ENCODE data around the gene CRX.
"Not testable (repeated sequence)": the region's sequence is repeated elsewhere in the genome, so short reads cannot be mapped to it uniquely, and the experiment has no call there.

The CRX gene
- total RNA-seq = 0 to 2.1 (median 0) reads per million in 17 experiments

DNA sequence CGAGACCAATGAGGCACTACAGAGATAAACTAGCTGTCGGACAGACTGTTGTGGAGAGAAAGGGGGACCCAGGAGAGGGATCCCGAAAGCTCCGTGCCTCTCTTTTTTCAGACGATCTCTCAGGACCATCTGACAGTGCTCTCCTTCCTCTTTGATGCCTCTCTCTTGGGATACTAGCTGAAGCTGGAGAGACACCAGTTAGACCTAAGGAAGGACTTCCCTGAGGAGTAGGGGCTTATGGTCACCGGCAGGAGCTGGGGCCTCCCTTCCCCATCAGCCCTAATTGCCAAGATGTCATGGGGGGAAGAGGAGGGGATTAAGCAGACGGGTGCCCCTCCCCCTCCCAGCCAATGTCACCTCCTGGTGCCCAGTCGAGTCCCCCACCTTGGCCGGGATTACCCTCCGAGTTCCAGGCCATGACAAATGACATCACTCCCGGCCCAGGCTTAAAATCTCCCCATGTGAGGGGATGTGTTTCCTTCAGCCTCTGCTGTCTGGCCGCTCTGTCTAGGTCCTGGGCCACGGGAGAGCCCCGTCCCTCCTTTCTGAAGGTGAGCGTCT lies at the start of gene CRX:
TSS of gene CRX (plus strand) at position 478 of the 561 bp plus-strand sequence. CDS start 12,507 bp downstream, outside the sequence.
- no peak for DNase-seq

GRCh38 chr19:47776568-47776967 lies 45.2 kb upstream of the CRX start:
- no peak for DNase-seq

- not testable (repeated sequence) for DNase-seq
Measured at GRCh38 chr19:47777245-47778048, 44.3 kb upstream of the CRX start.

DNA sequence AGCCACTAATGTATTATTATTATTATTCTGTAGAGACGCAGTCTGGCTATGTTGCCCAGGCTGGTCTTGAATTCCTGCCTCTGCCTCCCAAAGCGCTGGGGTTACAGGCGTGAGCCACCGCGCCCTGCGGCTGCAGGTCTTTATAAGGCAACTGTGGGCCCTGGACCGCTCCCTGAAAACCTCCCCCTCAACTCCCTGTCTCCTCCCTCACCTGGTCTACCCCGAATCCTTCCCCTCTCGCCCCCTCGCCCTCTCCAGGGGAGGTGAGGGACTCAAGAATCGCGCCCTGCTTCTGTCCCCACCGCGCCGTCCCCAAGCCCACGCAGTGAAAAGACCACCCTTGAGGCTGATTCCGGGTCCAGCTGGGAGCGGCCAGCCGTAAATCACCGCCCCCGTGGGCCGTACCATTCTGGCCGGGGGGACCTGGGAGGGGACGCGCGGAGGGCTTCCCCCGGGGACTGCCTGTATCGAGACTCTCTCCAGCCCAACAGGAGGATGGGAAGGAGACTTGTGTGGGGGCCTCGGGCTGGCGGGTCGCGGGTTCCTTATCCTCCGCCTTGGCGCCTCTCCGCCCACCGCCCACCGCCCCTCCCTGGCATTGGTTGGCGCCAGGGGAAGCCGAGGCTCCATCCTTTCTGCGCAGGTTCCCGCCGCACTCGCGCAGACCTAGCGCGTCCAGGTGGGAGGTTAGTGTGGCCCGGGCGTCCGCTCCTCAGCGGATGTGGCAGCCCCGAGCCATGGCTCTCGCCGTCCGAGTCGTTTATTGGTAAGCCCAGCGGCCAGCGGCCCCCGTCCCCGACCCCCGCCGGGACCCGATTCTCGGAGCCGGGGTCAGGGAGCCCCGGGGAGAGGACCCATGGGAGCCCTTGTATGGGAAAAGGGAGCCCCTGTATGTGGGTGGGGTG lies 43.4 kb upstream of the CRX start, which contains the start of gene SELENOW:
TSS of gene SELENOW (plus strand) at position 655 of the 905 bp plus-strand sequence. CDS start at position 738, 83 bp downstream.
- DNase-seq = peak; percentile 65 to 88 (median 74)

- DNase-seq = peak in 3 of 4 experiments; percentile 13 to 29 (median 17)
Measured at GRCh38 chr19:47778954-47779351, 42.8 kb upstream of the CRX start.

DNA sequence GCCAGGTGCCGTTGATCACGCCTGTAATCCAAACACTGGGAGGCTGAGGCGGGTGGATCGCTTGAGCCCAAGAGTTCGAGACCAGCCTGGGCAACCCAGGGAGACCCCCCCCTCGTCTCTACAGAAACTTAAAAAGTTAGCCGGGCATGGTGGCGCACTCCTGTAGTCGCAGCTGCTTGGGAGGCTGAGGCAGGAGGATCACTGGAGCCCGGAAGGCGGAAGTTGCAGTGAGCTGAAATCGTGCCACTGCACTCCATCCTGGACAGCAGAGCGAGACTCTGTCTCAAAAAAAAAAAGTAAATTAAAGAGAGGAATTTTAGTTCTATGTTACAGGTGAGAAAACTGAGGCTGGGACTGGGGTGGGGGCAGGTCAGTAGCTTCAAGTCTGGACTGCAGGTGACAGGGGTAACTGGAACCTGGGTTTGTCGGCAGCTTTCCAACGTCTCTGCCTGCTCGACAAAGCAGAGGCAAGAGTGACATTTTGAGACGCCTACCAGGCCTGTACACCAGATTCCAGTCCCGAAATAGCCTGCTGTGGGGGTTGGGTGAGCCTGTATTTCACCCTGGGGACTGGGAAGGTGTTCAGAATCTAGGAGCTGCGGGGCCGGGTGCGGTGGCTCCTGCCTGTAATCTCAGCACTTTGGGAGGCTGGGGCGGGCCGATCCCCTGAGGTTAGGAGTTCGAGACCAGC lies 42.1 kb upstream of the CRX start:
- no peak for DNase-seq

DNA sequence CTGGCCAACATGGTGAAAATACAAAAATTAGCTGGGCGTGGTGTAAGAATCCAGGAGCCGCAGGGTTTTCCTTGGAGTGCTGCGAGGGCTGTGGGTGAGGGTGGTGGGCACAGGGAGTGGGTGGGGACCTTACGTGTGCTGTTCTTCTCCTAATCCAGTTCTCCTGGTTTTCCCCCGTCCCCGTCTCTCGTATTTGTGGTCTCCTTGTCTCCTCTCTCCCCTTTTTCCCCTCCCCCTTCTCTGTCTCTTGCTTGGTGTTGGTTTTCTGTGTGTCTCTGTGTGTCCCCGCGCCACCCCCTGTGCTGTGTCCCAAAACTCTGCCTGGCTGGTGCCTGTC lies 41.6 kb upstream of the CRX start:
- no peak for DNase-seq

GRCh38 chr19:47781590-47782262 lies 40.0 kb upstream of the CRX start:
- no peak for DNase-seq

DNA sequence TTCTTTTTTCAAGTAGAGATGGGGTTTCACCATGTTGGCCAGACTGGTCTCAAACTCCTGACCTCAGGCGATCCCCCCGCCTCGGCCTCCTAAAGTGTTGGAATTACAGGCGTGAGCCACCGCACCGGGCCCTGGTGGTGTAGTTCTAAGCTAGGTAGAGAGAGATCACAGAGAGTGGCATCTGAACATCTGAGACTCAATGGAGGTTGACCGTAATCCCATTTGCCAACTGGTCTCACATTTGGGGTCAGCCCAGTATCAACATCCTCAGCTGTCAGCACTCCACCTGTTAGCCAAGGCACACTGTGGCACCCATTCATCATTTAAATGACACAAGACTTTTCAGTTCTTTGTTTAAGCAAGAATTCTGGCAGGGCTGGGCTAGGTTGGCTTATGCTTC lies 35.2 kb upstream of the CRX start:
- no peak for DNase-seq

DNA sequence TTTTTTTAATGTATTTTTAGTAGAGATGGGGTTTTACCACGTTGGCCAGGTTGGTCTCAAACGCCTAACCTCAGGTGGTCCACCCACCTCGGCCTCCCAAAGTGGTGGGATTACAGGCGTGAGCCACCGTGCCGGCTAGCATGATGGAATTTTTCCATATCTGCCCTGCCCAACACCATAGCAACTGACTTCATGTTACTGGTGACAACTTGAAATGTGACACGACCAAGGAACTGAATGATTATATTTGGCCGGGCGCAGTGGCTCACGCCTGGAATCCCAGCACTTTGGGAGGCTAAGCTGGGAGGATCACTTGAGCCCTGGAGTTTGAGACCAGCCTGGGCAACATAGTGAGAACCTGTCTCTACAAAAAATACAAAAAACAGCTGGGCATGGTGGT lies 34.4 kb upstream of the CRX start:
- not testable (repeated sequence) for DNase-seq

DNA sequence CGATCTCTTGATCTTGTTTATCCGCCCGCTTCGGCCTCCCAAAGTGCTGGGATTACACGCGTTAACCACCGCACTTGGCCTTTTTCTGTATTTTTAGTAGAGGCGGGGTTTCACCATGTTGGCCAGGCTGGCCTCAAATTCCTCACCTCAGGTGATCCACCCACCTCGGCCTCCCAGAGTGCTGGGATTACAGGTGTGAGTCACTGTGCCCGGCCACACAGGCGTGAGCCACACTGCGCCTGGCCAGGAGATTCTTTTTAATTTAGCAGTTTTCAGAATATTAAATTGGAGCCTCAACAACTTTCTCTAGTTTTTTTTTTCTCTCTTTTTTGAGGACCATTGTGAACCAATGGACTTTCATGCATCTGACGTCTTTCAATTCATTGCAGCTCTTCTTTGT lies 31.9 kb upstream of the CRX start:
- DNase-seq = not testable (repeated sequence)

GRCh38 chr19:47790398-47790814 lies 31.3 kb upstream of the CRX start:
- DNase-seq = peak; percentile 76 to 91 (median 86)

DNA sequence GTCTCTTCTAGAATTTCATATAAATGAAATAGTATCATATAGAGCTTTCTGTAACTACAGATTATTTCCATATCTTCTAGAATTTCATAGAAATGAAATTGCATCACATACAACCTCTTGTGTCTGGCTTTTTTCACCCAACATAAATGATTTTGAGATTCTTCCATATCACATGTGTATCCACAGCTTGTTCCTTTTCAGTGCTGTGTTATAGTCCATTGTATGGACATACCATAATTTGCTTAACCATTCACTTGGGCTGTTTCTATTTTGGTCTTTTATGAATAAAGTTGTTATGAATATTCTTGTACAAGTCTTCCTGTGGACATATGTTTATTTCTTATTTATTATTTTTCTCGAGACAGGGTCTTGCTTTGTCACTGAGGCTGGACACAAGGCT lies 29.1 kb upstream of the CRX start:
- DNase-seq = no peak

- DNase-seq = no peak
Measured at GRCh38 chr19:47794526-47794925, 27.2 kb upstream of the CRX start.

DNA sequence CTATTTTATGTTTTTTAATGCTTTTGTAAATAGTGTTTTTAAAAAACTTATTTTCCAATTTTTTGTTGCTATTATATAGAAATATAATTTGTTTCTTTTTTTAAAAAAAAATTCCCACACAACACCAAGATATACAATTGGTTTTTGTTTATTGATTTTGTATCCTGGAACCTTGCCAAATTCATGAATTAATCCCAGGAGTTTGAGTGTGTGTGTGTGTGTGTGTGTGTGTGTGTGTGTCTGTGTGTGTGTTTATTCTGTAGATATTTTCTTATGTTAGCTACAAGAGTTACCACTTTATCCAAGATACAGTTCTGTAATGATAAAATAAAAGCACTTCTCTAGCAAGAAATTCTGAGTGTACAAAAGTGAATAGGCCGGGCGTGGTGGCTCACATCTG lies 25.0 kb upstream of the CRX start:
- no peak for DNase-seq

- DNase-seq = no peak
Measured at GRCh38 chr19:47797996-47798903, 23.5 kb upstream of the CRX start.

DNA sequence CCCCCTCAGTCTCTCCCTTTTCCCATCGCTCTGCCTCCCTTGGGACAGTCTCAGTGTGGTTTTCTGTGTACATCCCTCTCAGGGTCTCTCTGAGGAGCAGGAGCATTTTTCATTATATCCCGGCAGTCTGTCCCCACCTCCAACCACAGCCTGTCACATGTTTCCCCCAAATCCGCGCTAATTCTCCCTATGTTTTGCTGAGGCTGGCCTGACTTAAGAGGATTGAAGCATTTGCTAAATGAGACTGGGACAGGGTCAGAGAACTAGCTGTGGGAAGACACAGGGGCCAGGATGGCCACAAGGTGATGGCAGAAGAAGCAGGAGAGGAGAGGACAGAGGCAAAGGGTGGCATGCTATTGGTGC lies 22.9 kb upstream of the CRX start:
- DNase-seq = no peak

- DNase-seq = no peak
Measured at GRCh38 chr19:47801270-47801669, 20.5 kb upstream of the CRX start.

DNA sequence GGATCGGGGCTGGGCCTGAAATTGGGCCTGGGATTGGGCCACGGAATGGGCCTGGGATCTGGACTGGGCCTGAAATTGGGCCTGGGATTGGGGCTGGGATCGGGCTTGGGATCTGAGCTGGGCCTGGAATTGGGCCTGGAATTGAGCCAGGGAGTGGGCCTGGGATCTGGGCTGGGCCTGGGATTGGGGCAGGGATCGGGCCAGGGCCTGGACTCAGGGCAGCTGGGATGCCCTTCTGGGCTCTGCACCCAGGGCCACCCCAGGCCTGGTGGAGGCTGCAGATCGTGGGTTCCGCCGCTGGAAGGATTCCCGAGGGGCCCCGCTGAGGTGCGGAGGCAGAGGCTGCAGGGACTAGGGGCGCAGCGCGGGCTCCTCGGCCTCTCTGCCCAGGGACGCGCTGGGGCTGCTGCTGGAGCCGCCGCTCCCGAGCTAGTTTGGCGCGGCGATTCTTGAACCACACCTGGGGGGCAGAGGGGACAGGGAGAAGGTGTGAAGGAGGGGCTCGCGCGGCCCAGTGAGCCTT lies 19.2 kb upstream of the CRX start:
- DNase-seq = no peak

GRCh38 chr19:47803148-47803547 lies 18.6 kb upstream of the CRX start:
- not testable (repeated sequence) for DNase-seq

DNA sequence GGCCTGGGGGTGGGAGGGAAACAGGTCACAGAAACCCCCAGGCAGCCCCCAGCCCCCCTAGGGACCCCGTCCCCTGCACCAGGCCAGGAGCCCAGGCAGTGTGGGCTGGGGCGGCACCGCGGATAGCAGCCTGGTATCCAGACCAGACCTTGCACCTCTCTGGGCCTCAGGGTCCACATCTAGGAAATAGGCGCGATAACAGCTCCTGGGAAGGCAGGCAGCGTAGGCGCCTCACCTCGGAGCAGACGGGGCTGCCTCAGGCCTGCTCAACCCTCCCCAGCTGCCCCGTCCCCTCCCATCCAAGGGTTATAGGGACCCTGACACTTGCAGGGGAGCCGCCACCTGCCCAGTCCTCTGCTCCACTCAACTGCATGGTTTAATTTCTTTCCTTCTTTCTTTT lies 18.1 kb upstream of the CRX start:
- DNase-seq = not testable (repeated sequence)
